IMR-90 (cell line): ENCODE data around the gene MEIKIN. TPM values are rescaled to one million over a fixed set of nuclear protein-coding genes. Genes with fewer than 3 reads are reported as not detected.
A peak's percentile ranks its signal among the peaks of the same experiment; 100 is the strongest.

Experiments used
- ATAC-seq: fragments of 200-7000 bp; cut with Tn5 transposase; 2 replicates; pipeline ENCODE4 v1.9.1; 2020; ENCODE audit warnings: low read depth, mild to moderate bottlenecking, moderate library complexity
- BruUV-seq: library from RNA; stranded (reverse); fragments of 400-500 nt; replicated peaks from 2 replicates; lab custom pipeline; 2021; lab: Mats Ljungman, UMichigan
- CTCF ChIA-PET: fragments of 300-600 bp; formaldehyde crosslinking; extraction: SDS; loops from one replicate; lab custom pipeline; 2021; ENCODE audit warnings: antibody characterized with exemption; lab: Yijun Ruan, JAX
- POLR2A ChIA-PET: fragments of 300-600 bp; sonication (Branson Sonifier 250); formaldehyde crosslinking; loops from one replicate; lab custom pipeline; 2022; ENCODE audit warnings: antibody characterized with exemption; ENCODE audit not compliant: unreplicated experiment; lab: Charles Lee
- DNase-seq: peaks from one replicate; pipeline ENCODE4 v3.0.0; 2013
- H2AFZ ChIP-seq: replicated peaks from 2 replicates; pipeline ENCODE3; 2013; ENCODE audit warnings: low read length, mild to moderate bottlenecking; ENCODE audit not compliant: poor library complexity
- H2AK5ac ChIP-seq: 2 replicates; pipeline ENCODE4 v1.6.1; 2013; ENCODE audit warnings: low read depth, low read length, inconsistent platforms
- H2AK9ac ChIP-seq: replicated peaks from 2 replicates; pipeline ENCODE3; 2013; ENCODE audit warnings: mild to moderate bottlenecking, low read depth, low read length, moderate library complexity; ENCODE audit not compliant: poor library complexity
- H2BK120ac ChIP-seq: 2 replicates; pipeline ENCODE4 v1.6.1; 2013; ENCODE audit warnings: low read depth, low read length, inconsistent platforms
- H2BK15ac ChIP-seq: 3 replicates; pipeline ENCODE4 v1.6.1; 2013; ENCODE audit warnings: low read depth, low read length, inconsistent platforms
- H2BK20ac ChIP-seq: 2 replicates; pipeline ENCODE4 v1.6.1; 2013; ENCODE audit warnings: low read depth, mild to moderate bottlenecking, inconsistent platforms, low read length, moderate library complexity
- H2BK5ac ChIP-seq: 2 replicates; pipeline ENCODE4 v1.6.1; 2013; ENCODE audit warnings: mild to moderate bottlenecking, low read depth, low read length, inconsistent platforms; ENCODE audit not compliant: poor library complexity, severe bottlenecking
- H3K14ac ChIP-seq: replicated peaks from 2 replicates; pipeline ENCODE4 v1.6.1; 2013; ENCODE audit warnings: low read depth, low read length, inconsistent platforms
- H3K18ac ChIP-seq: 2 replicates; pipeline ENCODE4 v1.6.1; 2013; ENCODE audit warnings: low read depth, low read length, control low read depth
- H3K23ac ChIP-seq: 2 replicates; pipeline ENCODE4 v1.6.1; 2013; ENCODE audit warnings: low read depth, low read length, inconsistent platforms
- H3K27ac ChIP-seq: 2 replicates; pipeline ENCODE4 v1.5.1; 2013; ENCODE audit warnings: mild to moderate bottlenecking, control low read depth, low read length; ENCODE audit not compliant: insufficient read depth
- H3K27me3 ChIP-seq: 2 replicates; pipeline ENCODE4 v1.6.1; 2013; ENCODE audit warnings: low read length; ENCODE audit not compliant: control insufficient read depth, insufficient read depth
- H3K36me3 ChIP-seq: 2 replicates; pipeline ENCODE4 v1.6.1; 2013; ENCODE audit warnings: low read length, mixed read lengths; ENCODE audit not compliant: control insufficient read depth, insufficient read depth
- H3K4ac ChIP-seq: 2 replicates; pipeline ENCODE4 v1.6.1; 2013; ENCODE audit warnings: low read depth, low read length, inconsistent platforms
- H3K4me1 ChIP-seq: 2 replicates; pipeline ENCODE4 v1.6.1; 2013; ENCODE audit warnings: low read length, mixed read lengths; ENCODE audit not compliant: control insufficient read depth, insufficient read depth
- H3K4me2 ChIP-seq: 2 replicates; pipeline ENCODE4 v1.6.1; 2013; ENCODE audit warnings: low read depth, mild to moderate bottlenecking, control low read depth, low read length, moderate library complexity
- H3K4me3 ChIP-seq: 2 replicates; pipeline ENCODE4 v1.5.1; 2013; ENCODE audit warnings: low read depth, mild to moderate bottlenecking, control low read depth, low read length, moderate library complexity; ENCODE audit not compliant: insufficient read depth
- H3K56ac ChIP-seq: 2 replicates; pipeline ENCODE4 v1.6.1; 2013; ENCODE audit warnings: low read length, inconsistent platforms; ENCODE audit not compliant: insufficient read depth; ENCODE audit errors: extremely low read depth
- H3K79me1 ChIP-seq, 2 experiments: 2 replicates each; pipeline ENCODE4 v1.6.1; 2013; ENCODE audit warnings: low read length in 2 of 2, inconsistent platforms in 1 of 2, low read depth in 1 of 2
- H3K9ac ChIP-seq: 2 replicates; pipeline ENCODE4 v1.6.1; 2013; ENCODE audit warnings: low read depth, low read length, control low read depth
- H3K9me1 ChIP-seq: 2 replicates; pipeline ENCODE4 v1.6.1; 2013; ENCODE audit warnings: low read length, inconsistent platforms; ENCODE audit not compliant: insufficient read depth
- H3K9me3 ChIP-seq: 2 replicates; pipeline ENCODE4 v1.6.1; 2013; ENCODE audit warnings: low read length; ENCODE audit not compliant: control insufficient read depth, insufficient read depth
- H4K20me1 ChIP-seq: 2 replicates; pipeline ENCODE4 v1.6.1; 2013; ENCODE audit warnings: low read length, inconsistent platforms; ENCODE audit not compliant: insufficient read depth
- H4K5ac ChIP-seq: 2 replicates; pipeline ENCODE4 v1.6.1; 2013; ENCODE audit warnings: mild to moderate bottlenecking, low read depth, low read length, control low read depth
- H4K8ac ChIP-seq, 2 experiments: 2 replicates each; pipeline ENCODE4 v1.6.1; 2013; ENCODE audit warnings: low read depth in 2 of 2, low read length in 2 of 2, control low read depth in 1 of 2, inconsistent platforms in 1 of 2
- H4K91ac ChIP-seq: 2 replicates; pipeline ENCODE4 v1.6.1; 2013; ENCODE audit warnings: low read depth, low read length, inconsistent platforms; ENCODE audit not compliant: insufficient read depth
- BHLHE40 ChIP-seq: fragments of 150-350 bp; IDR thresholded peaks from 2 replicates; pipeline ENCODE4 v1.6.1; 2016; ENCODE audit warnings: mild to moderate bottlenecking, low read depth, low read length
- CEBPB ChIP-seq: IDR thresholded peaks from 2 replicates; pipeline ENCODE4 v1.6.1; 2012; ENCODE audit warnings: low read depth, low read length, improper control_type of control experiment
- FOS ChIP-seq: fragments of 150-350 bp; IDR thresholded peaks from 2 replicates; pipeline ENCODE4 v1.6.1; 2016; ENCODE audit warnings: low read depth, low read length
- MAFK ChIP-seq: IDR thresholded peaks from 2 replicates; pipeline ENCODE4 v1.6.1; 2012; ENCODE audit warnings: low read depth, low read length, improper control_type of control experiment
- MXI1 ChIP-seq: IDR thresholded peaks from 2 replicates; pipeline ENCODE4 v1.6.1; 2012; ENCODE audit warnings: low read depth, mild to moderate bottlenecking, low read length, moderate library complexity, borderline replicate concordance
- USF2 ChIP-seq: fragments of 150-350 bp; IDR thresholded peaks from 2 replicates; pipeline ENCODE4 v1.6.1; 2017; ENCODE audit warnings: mild to moderate bottlenecking, antibody characterized with exemption, low read length, low read depth
- whole genome bisulfite sequencing, 2 experiments: methylation state at CpG; one replicate each; pipeline versions ENCODE4 v1.1.5 to v1.1.7; 2013; ENCODE audit warnings: missing lambda C conversion rate in 2 of 2; ENCODE audit not compliant: insufficient read length in 1 of 2; ENCODE audit errors: extremely low coverage in 2 of 2; 5-methylcytosine and 5-hydroxymethylcytosine counted together
- dilution Hi-C: fragments of 300-500 bp; cut with HindIII; formaldehyde crosslinking; loops from one replicate; pipeline ENCODE4 v1.14.3; 2018; ENCODE audit warnings: low sequenced_read_pairs; ENCODE audit not compliant: unreplicated experiment
- in situ Hi-C: fragments of 300-500 bp; cut with MboI; formaldehyde crosslinking; loops from 3 replicates; pipeline ENCODE4 v1.14.3; 2019; ENCODE audit warnings: low sequenced_read_pairs, inconsistent platforms, mixed read lengths
- intact Hi-C: fragments of 100-400 bp; cut with micrococcal nuclease; formaldehyde crosslinking; loops from 2 replicates; pipeline ENCODE4 v1.10.0; 2022
- polyA plus RNA-seq, 3 experiments: library from polyadenylated mRNA; depleted of rRNA; stranded (reverse); fragments of >200 nt; gene quantifications; 2 replicates each; pipeline ENCODE4 v1.2.3, GENCODE V29; 2012; ENCODE audit warnings: low replicate concordance in 1 of 3
- total RNA-seq: library from RNA; depleted of rRNA; stranded (reverse); fragments of >200 nt; gene quantifications from 2 replicates; pipeline ENCODE4 v1.2.3, GENCODE V29; 2012

MEIKIN gene
- total and polyA plus RNA-seq, 2 of the 4 experiments (the other 2 are of a cell fraction): not detected

- in situ Hi-C loops: no loop called here
Measured at GRCh38 chr5:131758520-131758900, 187.0 kb downstream of the MEIKIN start.

More at GRCh38 chr5:131758520-131758900, 187.0 kb downstream of the MEIKIN start:
- WGBS, 2 experiments: no CpG with 5 or more reads among the region's 3 CpGs
- Histone ChIP-seq H3K56ac (no peak overlapping the region), H3K27me3 (no peaks in the 10 kb centered on the region), H2AFZ (no peak overlapping the region), H3K4me3 (no peak overlapping the region), H4K8ac (no peak overlapping the region), H3K23ac (no peak overlapping the region), H3K4ac (no peak overlapping the region), H3K4me1 (peaks cover 8% of the 10 kb centered on the region; the same call in 1 of the 2 replicates), H3K36me3 (no peaks in the 10 kb centered on the region), H2BK20ac (no peak overlapping the region), H4K5ac (no peak overlapping the region), H4K20me1 (peaks cover 84% of the 10 kb centered on the region), H3K9me3 (no peaks in the 10 kb centered on the region), H3K9ac (no peak overlapping the region), H3K4me2 (peak overlapping the region; percentile 15; the same call in 1 of the 2 replicates), H3K27ac (no peak overlapping the region), H2AK9ac (no peak overlapping the region), H2BK15ac (no peak overlapping the region), H3K14ac (no peak overlapping the region), H3K18ac (no peak overlapping the region), H2AK5ac (no peak overlapping the region; the same call in 1 of the 2 replicates), H3K79me1 (peaks cover 41 to 79% of the 10 kb centered on the region in 2 experiments), H2BK5ac (no peak overlapping the region), H4K91ac (no peak overlapping the region), H3K9me1 (peaks cover 14% of the 10 kb centered on the region), H2BK120ac (no peak overlapping the region)
- POLR2A ChIA-PET: no interaction called here
- CTCF ChIA-PET: no interaction called here
- ATAC-seq (peak; percentile 59), DNase-seq (peak; percentile 57)
- intact Hi-C loops: no loop called here
- dilution Hi-C loops: no loop called here
- TF ChIP-seq USF2: no peak
- no peak for TF ChIP-seq FOS
- TF ChIP-seq BHLHE40: peak; percentile 38; the same call in 1 of the 2 replicates
- peak; percentile 55; the same call in 1 of the 2 replicates for TF ChIP-seq MXI1
- TF ChIP-seq MAFK: 0 out of 2 replicates have a peak, but pooled peaks have one; percentile 18
- TF ChIP-seq CEBPB: peak; percentile 37; the same call in 1 of the 2 replicates
- no TSS peak for BruUV-seq
